Naive B cell (primary cell): ENCODE measurements around the gene SPCS1. TPM values are rescaled to one million over a fixed set of nuclear protein-coding genes. Genes with fewer than 3 reads are reported as not detected.
A peak's percentile ranks its signal among the peaks of the same experiment; 100 is the strongest.

Experiments
- ATAC-seq, 2 donors: fragments of 150-1000 bp; cut with Tn5 transposase; 2 replicates each; pipeline ENCODE4 v1.10.0; 2021; ENCODE audit warnings: low read depth in 2 of 2, mild to moderate bottlenecking in 2 of 2, moderate library complexity in 2 of 2
- DNase-seq: peaks from one replicate; pipeline ENCODE4 v3.0.0; 2022
- H3K27ac Mint-ChIP-seq, 6 donors: one replicate each; pipeline ENCODE4 v1.8.0; 2020 to 2022; ENCODE audit warnings: mild to moderate bottlenecking in 6 of 6, mixed read lengths in 6 of 6, moderate library complexity in 5 of 6, inconsistent platforms in 2 of 6
- H3K27me3 Mint-ChIP-seq, 3 donors: one replicate each; pipeline ENCODE4 v1.8.0; 2021 to 2022; ENCODE audit warnings: mixed read lengths in 3 of 3, mild to moderate bottlenecking in 1 of 3
- H3K36me3 Mint-ChIP-seq, 2 donors: one replicate each; pipeline ENCODE4 v1.8.0; 2020 to 2022; ENCODE audit warnings: mixed read lengths in 2 of 2, inconsistent platforms in 1 of 2, mild to moderate bottlenecking in 1 of 2
- H3K4me1 Mint-ChIP-seq, 3 donors: one replicate each; pipeline ENCODE4 v1.8.0; 2020 to 2022; ENCODE audit warnings: mixed read lengths in 3 of 3, inconsistent platforms in 1 of 3, mild to moderate bottlenecking in 1 of 3, moderate library complexity in 1 of 3
- H3K4me3 Mint-ChIP-seq, 8 donors: one replicate each; pipeline ENCODE4 v1.8.0; 2020 to 2022; ENCODE audit warnings: mild to moderate bottlenecking in 8 of 8, mixed read lengths in 8 of 8, moderate library complexity in 8 of 8, inconsistent platforms in 2 of 8
- H3K9me3 Mint-ChIP-seq, 7 donors: one replicate each; pipeline ENCODE4 v1.8.0; 2020 to 2022; ENCODE audit warnings: mixed read lengths in 7 of 7, mild to moderate bottlenecking in 5 of 7, inconsistent platforms in 2 of 7, moderate library complexity in 1 of 7
- polyA plus RNA-seq, 6 donors: library from polyadenylated mRNA; unstranded; fragments of 300-500 nt; fragmentation: Illumina TruSeq; gene quantifications; one replicate each; pipeline ENCODE4 v1.2.3, GENCODE V29; 2021; ENCODE audit warnings: low read depth in 6 of 6

The SPCS1 gene
- polyA plus RNA-seq, 6 donors from 2014 or later, result 312 to 425 (median 327) TPM

- peak overlapping the region in 5 of 6 donors; percentile 96 to 99 (median 98) for H3K27ac Mint-ChIP-seq
- peaks cover 13 to 56% (median 27%) of the 10 kb centered on the region in 3 donors for H3K4me1 Mint-ChIP-seq
- peaks cover 6 to 13% of the 10 kb centered on the region in 2 donors for H3K36me3 Mint-ChIP-seq
- no peaks in the 10 kb centered on the region for H3K9me3 Mint-ChIP-seq
- DNase-seq (no peak), ATAC-seq (no peak)
- peak overlapping the region in 5 of 8 donors; percentile 52 to 99 (median 88) for H3K4me3 Mint-ChIP-seq
- H3K27me3 Mint-ChIP-seq, result no peaks in the 10 kb centered on the region
Observed at GRCh38 chr3:52684184-52684583, 21.7 kb upstream of the SPCS1 start.

- peaks cover 15 to 50% (median 20%) of the 10 kb centered on the region in 3 donors for H3K4me1 Mint-ChIP-seq
- H3K36me3 Mint-ChIP-seq, result peaks cover 9 to 17% of the 10 kb centered on the region in 2 donors
Observed at GRCh38 chr3:52685285-52685708, 20.6 kb upstream of the SPCS1 start.

GRCh38 chr3:52685709-52686691, 19.9 kb upstream of the SPCS1 start, which contains the start of the genes GNL3 and PBRM1:
Gene GNL3 (plus strand): TSS chr3:52686032. CDS start chr3:52686093, 61 bp downstream.
Gene PBRM1 (minus strand): TSS chr3:52685913.
- Mint-ChIP-seq H3K4me1 (peaks cover 15 to 52% (median 17%) of the 10 kb centered on the region in 3 donors), H3K36me3 (peaks cover 9 to 21% of the 10 kb centered on the region in 2 donors), H3K9me3 (no peaks in the 10 kb centered on the region)

More at GRCh38 chr3:52685285-52685708, 20.6 kb upstream of the SPCS1 start:
- H3K9me3 Mint-ChIP-seq, result no peaks in the 10 kb centered on the region
- H3K4me3 Mint-ChIP-seq, result peak overlapping the region; percentile 85 to 99 (median 94)
- no peaks in the 10 kb centered on the region for H3K27me3 Mint-ChIP-seq
- ATAC-seq (peak; percentile 76 to 80), DNase-seq (peak; percentile 83)
- H3K27ac Mint-ChIP-seq, result peak overlapping the region; percentile 96 to 99 (median 97)

DNA sequence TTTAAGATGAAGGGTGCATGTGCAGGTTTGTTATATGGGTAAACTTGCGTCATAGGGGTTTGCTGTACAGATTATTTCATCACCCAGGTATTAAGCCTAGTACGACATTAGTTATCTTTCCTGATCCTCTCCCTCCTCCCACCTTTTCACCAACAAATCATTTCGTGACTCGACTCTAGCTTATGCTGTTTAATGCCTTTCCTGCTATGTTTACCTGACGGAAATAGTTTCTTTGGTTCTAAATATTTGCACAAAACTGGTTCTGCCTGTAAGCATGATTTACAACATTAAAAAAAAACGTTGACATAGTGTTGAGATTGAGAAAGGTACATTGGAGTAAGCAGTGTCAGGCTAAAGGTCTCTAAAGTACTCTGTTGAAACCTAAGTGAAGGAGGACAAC, 17.6 kb upstream of the SPCS1 start:
- ATAC-seq (no peak), DNase-seq (no peak)
- Mint-ChIP-seq H3K27ac (peak overlapping the region in 1 of 6 donors; percentile 86), H3K27me3 (no peaks in the 10 kb centered on the region), H3K9me3 (no peaks in the 10 kb centered on the region), H3K4me1 (peaks cover 6 to 37% (median 9%) of the 10 kb centered on the region in 3 donors), H3K36me3 (peaks cover 17 to 22% of the 10 kb centered on the region in 2 donors), H3K4me3 (peak overlapping the region in 3 of 8 donors; percentile 12 to 99 (median 44))

More at GRCh38 chr3:52685709-52686691, 19.9 kb upstream of the SPCS1 start, which contains the start of the genes GNL3 and PBRM1:
- Mint-ChIP-seq H3K27ac (peak within 1 kb of the TSS; percentile 98 to 100 (median 99)), H3K27me3 (no peaks in the 10 kb centered on the region), H3K4me3 (peak within 1 kb of the TSS; percentile 94 to 99 (median 98))
- DNase-seq (peak; percentile 94), ATAC-seq (peak; percentile 76)

DNA sequence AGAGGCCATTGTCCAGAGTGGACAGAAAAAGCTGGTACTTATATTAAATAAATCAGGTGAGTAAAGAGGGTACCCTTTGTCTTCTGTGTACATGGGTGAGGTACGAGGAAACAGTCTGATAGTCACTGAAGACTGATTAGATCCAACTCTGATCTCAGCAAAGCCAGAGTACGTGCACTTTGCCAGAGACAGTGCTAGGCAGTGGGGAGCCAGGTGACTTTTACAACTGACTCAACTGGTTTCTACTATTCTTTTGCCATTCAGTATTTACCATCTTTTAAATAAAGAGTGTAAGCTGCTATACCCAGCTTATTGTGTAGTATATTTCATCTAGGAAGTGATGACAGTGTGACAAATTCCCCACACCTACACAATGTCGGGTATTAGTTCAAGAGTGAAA, 16.8 kb upstream of the SPCS1 start:
- peak overlapping the region in 1 of 6 donors; percentile 80 for H3K27ac Mint-ChIP-seq

DNA sequence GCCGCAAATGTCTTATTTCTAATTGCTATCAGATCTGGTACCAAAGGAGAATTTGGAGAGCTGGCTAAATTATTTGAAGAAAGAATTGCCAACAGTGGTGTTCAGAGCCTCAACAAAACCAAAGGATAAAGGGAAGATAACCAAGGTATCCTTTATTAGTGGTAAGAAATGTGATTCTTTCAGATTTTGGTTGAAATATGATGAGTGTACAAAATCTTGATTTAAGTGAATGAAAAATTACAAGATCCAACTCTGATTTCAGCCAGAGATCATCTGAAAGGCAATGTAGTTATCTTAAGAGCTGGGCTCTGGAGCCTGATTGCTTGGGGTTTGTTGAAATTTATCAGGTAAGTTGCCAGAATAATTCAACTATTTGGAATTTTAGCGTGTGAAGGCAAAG, 15.3 kb upstream of the SPCS1 start:
- peak overlapping the region in 1 of 8 donors; percentile 33 for H3K4me3 Mint-ChIP-seq

More for the DNA sequence above, 16.8 kb upstream of the SPCS1 start:
- peaks cover 25 to 27% of the 10 kb centered on the region in 2 donors for H3K36me3 Mint-ChIP-seq
- peaks cover 12 to 29% (median 13%) of the 10 kb centered on the region in 3 donors for H3K4me1 Mint-ChIP-seq
- H3K4me3 Mint-ChIP-seq, result no peak overlapping the region
- no peaks in the 10 kb centered on the region for H3K27me3 Mint-ChIP-seq
- ATAC-seq (no peak), DNase-seq (no peak)
- H3K9me3 Mint-ChIP-seq, result no peaks in the 10 kb centered on the region

DNA sequence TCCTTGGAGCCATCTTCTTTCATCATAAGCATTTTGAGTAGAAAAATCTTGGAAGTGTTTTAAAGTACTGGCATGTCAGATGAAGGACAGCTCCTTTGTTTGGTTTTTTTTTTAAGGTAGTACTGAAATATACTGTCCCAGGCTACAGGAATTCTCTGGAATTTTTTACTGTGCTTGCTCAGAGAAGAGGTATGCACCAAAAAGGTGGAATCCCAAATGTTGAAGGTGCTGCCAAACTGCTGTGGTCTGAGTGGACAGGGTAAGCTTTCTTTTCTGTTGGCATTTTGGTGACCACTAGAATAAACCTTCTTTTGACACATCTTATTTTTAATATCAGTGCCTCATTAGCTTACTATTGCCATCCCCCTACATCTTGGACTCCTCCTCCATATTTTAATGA, 12.8 kb upstream of the SPCS1 start:
- DNase-seq (no peak), ATAC-seq (no peak)
- H3K36me3 Mint-ChIP-seq, result peaks cover 25 to 38% of the 10 kb centered on the region in 2 donors
- peak overlapping the region in 3 of 6 donors; percentile 41 to 89 (median 70) for H3K27ac Mint-ChIP-seq
- H3K4me3 Mint-ChIP-seq, result no peak overlapping the region
- no peaks in the 10 kb centered on the region for H3K9me3 Mint-ChIP-seq
- peaks cover 7 to 13% (median 7%) of the 10 kb centered on the region in 3 donors for H3K4me1 Mint-ChIP-seq
- H3K27me3 Mint-ChIP-seq, result no peaks in the 10 kb centered on the region

More for the DNA sequence above, 15.3 kb upstream of the SPCS1 start:
- Mint-ChIP-seq H3K36me3 (peaks cover 25 to 27% of the 10 kb centered on the region in 2 donors), H3K4me1 (peaks cover 12 to 17% (median 13%) of the 10 kb centered on the region in 3 donors), H3K27ac (peak overlapping the region in 1 of 6 donors; percentile 31), H3K27me3 (no peaks in the 10 kb centered on the region), H3K9me3 (no peaks in the 10 kb centered on the region)
- no peak for DNase-seq
- ATAC-seq, result no peak

GRCh38 chr3:52694528-52695189, 11.2 kb upstream of the SPCS1 start:
- no peak for DNase-seq
- H3K27ac Mint-ChIP-seq, result peak overlapping the region in 1 of 6 donors; percentile 56
- no peak for ATAC-seq
- peaks cover 4 to 11% (median 7%) of the 10 kb centered on the region in 3 donors for H3K4me1 Mint-ChIP-seq
- H3K4me3 Mint-ChIP-seq, result no peak overlapping the region
- no peaks in the 10 kb centered on the region for H3K27me3 Mint-ChIP-seq
- no peaks in the 10 kb centered on the region for H3K9me3 Mint-ChIP-seq
- peaks cover 17 to 28% of the 10 kb centered on the region in 2 donors for H3K36me3 Mint-ChIP-seq

DNA sequence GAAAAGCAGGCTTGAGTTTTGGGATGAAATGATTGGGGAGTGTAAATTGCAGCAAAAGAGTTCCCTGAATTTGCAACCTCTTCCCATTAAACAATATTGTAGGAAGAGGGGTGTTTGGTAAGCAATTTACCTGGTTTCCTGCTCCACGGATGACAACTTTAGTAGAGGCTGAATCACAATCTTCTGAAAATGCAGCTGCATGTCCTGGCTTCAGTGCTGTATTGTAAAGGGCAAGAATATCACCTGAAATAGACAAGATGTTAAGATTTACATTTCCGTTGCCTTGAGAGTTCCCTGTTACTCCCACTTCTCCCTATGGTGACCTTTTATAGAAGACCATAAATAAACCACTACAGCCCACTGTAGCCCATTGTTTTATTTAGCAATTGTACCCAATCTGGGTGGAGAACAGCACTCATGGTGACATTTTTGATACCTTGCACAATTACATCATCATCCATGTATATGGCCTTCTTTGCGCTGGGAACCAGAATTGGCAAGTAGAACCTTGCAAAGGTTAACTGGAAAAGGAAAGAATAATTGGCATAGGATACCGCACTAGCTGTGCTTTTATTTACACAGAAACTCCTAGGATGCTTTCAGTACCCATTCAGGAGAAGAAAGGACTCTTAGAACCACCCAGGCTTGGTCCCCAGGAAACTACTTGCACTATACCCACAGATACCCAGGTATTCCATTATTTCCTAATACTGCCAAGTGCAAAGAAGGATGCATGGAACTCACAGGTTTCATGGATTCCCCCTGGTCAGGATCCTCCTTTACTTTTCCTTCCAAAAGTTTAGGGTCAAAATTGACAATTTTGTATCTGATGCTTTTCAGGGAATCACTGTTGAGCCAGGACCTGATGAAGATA, 9.9 kb upstream of the SPCS1 start:
- Mint-ChIP-seq H3K9me3 (no peaks in the 10 kb centered on the region), H3K4me1 (peaks cover 4 to 8% (median 7%) of the 10 kb centered on the region in 3 donors), H3K36me3 (peaks cover 16 to 23% of the 10 kb centered on the region in 2 donors), H3K27ac (peak overlapping the region in 2 of 6 donors; percentile 9 to 53), H3K27me3 (no peaks in the 10 kb centered on the region), H3K4me3 (no peak overlapping the region)
- DNase-seq (no peak), ATAC-seq (no peak)

GRCh38 chr3:52696830-52697631, 8.9 kb upstream of the SPCS1 start:
- Mint-ChIP-seq H3K4me1 (peaks cover 4 to 8% (median 7%) of the 10 kb centered on the region in 3 donors), H3K27ac (peak overlapping the region in 4 of 6 donors; percentile 36 to 88 (median 64)), H3K4me3 (no peak overlapping the region), H3K36me3 (peaks cover 16 to 23% of the 10 kb centered on the region in 2 donors), H3K27me3 (no peaks in the 10 kb centered on the region), H3K9me3 (no peaks in the 10 kb centered on the region)
- DNase-seq, result no peak
- ATAC-seq, result peak in 1 of 2 donors; percentile 68

- peak overlapping the region in 5 of 6 donors; percentile 36 to 88 (median 52) for H3K27ac Mint-ChIP-seq
- H3K4me1 Mint-ChIP-seq, result peaks cover 4 to 8% (median 7%) of the 10 kb centered on the region in 3 donors
- no peak overlapping the region for H3K4me3 Mint-ChIP-seq
- H3K27me3 Mint-ChIP-seq, result no peaks in the 10 kb centered on the region
- no peak for DNase-seq
- H3K9me3 Mint-ChIP-seq, result no peaks in the 10 kb centered on the region
- peaks cover 15 to 23% of the 10 kb centered on the region in 2 donors for H3K36me3 Mint-ChIP-seq
- no peak for ATAC-seq
Observed at GRCh38 chr3:52697632-52697965, 8.3 kb upstream of the SPCS1 start.
